Measurements from ENCODE around the gene GRAP2.

DNA sequence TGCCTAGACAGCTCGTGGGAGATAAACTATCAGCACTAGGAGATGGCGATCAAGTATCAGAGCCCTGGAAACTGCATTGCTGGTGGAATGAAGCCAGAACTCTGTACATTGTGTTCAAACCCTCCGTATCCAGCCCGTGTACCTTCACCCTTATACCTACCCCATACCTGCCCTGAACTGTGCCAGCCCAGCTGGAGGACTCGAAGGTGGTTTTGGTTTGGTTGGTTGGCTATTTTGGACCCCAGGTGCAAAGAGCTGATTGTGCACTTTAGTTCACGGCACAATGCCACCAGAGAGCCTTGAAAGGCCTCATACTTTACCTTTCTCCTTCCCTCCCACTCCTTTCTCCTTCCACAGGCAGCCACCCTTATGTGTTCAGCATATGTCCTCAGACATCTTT lies 109.9 kb downstream of the GRAP2 start:
- TF ChIP-seq KLF16 (IDR thresholded peaks at IDR 0.05) (no peak), YY1 (IDR thresholded peaks at IDR 0.05; ENCODE audit: borderline replicate concordance in 1 of 3, control insufficient read depth in 1 of 3, extremely low read depth in 1 of 3, insufficient read depth in 3 of 3, insufficient read length in 1 of 3, insufficient replicate concordance in 2 of 3, low read depth in 1 of 3, low read length in 2 of 3) (no peak), MAFK (IDR thresholded peaks at IDR 0.05; ENCODE audit: low read length) (no peak), POLR2A (conservative IDR thresholded peaks at IDR 0.05) (no peak), FOXK1 (CRISPR knock-in tag; IDR thresholded peaks at IDR 0.05; ENCODE audit: borderline replicate concordance) (no peak), SREBF1 (IDR thresholded peaks at IDR 0.05; ENCODE audit: borderline replicate concordance, low read depth, low read length) (no peak), HIVEP1 (CRISPR knock-in tag; IDR thresholded peaks at IDR 0.05) (no peak)
- TF ChIP-seq, protein P1, sequence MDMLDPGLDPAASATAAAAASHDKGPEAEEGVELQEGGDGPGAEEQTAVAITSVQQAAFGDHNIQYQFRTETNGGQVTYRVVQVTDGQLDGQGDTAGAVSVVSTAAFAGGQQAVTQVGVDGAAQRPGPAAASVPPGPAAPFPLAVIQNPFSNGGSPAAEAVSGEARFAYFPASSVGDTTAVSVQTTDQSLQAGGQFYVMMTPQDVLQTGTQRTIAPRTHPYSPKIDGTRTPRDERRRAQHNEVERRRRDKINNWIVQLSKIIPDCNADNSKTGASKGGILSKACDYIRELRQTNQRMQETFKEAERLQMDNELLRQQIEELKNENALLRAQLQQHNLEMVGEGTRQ (CRISPR knock-in tag; IDR thresholded peaks at IDR 0.05): no peak

All from K562 (cell line).